Stimulated activated CD8-positive, alpha-beta memory T cell treated with anti-CD3 and anti-CD28 coated beads, Interleukin-7, amount 100 ng/mL, for 4 hours (primary cell): ENCODE results near the gene INVS.

Experiments used
- DNase-seq, 2 donors: peaks; one replicate each; pipeline ENCODE4 v3.0.0-alpha.2; 2020; ENCODE audit warnings: low read depth in 2 of 2

Gene INVS

GRCh38 chr9:100269656-100270055 lies 170.6 kb downstream of the INVS start:
- no peak for DNase-seq

- DNase-seq: no peak
Measured at GRCh38 chr9:100277166-100277979, 178.3 kb downstream of the INVS start.

DNA sequence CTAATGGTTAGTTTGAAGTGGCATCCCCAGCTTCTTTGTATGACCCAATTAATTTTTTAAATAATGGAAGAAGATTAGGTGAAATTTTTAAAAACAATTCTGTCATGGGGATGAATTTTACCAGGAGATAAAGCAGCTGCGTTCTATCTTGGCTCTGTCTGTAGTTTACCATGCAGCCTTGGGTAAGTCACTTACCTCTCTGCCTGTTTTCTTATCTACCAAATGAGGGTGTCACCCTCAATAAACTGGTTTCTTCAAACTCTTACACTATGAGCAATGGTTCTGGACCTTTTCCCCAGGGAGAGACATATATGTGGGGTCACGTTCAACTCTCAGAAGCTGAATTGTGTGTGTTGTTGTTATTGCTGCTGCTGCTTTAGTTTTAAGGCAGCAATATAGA lies 182.0 kb downstream of the INVS start:
- DNase-seq: no peak

DNA sequence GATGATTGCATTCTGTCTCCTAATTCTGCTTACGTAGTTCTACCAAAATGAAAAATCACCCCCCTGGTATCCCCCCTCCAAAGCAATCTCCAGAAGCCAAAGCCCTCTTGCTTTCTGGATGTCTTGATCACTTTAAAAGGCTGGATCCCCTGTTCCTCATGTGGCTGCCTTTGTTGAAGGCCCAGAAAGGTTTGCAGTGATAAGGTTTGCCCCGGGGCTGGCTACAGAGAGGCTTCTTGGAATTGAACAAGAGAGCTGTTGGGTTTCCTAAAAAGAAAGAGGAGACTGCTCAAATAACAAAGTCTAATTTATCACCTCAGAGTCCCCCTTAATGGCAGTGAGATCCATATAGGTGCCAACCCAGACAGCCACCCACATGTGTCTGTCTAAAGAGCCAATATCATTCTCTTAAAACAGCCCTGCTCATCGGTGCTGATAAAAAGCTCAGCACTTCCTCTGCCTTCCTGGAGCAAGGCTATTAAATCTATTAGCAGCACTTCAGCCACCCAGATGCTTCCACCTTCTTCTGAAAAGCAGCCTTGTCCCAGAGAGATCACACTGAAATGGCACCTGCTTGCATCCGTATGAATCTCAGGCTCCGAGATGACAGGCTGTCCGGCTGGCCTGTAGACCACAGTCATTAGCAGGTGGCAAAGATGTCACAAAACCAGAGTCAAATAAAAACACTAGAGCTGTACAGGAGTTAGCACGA lies 182.8 kb downstream of the INVS start:
- no peak for DNase-seq

GRCh38 chr9:100282388-100282719 lies 183.3 kb downstream of the INVS start:
- DNase-seq: no peak

DNA sequence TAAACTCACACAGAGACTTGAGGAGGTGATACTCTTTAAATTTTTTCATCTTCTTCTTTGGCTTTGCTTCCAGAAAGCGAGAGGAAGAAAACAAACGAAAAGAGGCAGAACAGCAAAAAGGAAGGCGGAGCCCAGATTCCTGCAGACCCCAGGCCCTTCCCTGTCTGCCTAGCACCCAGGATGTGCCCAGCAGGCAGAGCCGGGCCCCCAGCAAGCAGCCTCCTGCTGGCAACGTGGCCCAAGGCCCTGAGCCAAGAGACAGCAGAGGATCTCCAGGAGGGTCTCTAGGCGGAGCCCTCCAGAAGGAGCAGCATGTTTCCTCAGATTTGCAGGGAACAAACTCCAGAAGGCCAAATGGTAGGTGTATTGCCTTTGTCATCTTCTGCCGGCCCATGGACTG lies 185.2 kb downstream of the INVS start:
- DNase-seq: no peak

- DNase-seq: no peak
Measured at GRCh38 chr9:100285080-100285479, 186.0 kb downstream of the INVS start.

DNA sequence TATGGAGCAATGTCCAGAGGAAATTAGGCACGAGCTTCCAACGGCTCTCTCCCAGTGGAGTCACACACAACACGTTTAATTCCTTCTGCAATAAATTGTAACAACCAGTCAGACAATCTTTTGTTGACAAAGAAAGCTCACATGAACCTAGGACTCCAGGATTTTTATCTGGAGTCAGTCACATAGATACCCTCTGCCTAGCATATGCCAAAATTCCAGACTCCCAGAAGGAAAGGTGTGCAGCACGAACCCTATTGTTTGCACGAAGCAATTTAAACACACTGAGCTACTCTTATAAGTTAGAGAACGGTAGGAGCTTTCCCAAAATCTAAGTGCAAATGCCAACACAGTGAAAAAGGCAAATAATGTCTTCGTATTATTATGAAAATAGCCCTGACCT lies 186.6 kb downstream of the INVS start:
- DNase-seq: no peak

GRCh38 chr9:100286257-100286656 lies 187.2 kb downstream of the INVS start:
- DNase-seq: no peak

DNA sequence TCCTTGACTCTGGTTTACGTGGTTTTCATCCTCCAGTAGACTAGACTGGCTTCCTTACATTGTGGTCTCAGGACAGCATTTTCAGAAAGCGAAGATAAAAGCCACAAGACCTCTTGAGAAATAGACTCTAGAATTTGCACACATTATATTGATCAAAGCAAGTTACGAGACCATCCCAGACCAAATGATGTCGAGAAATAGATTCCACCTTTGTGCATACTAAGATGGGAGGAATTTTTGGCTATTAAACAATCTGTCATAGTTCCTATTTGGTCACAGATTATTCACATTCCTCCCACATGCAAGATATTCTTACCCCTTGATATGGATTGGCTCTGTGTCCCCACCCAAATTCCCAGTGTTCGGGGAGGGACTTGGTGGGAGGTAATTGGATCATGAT lies 188.1 kb downstream of the INVS start:
- no peak for DNase-seq

GRCh38 chr9:100290714-100291113 lies 191.7 kb downstream of the INVS start:
- no peak for DNase-seq

DNA sequence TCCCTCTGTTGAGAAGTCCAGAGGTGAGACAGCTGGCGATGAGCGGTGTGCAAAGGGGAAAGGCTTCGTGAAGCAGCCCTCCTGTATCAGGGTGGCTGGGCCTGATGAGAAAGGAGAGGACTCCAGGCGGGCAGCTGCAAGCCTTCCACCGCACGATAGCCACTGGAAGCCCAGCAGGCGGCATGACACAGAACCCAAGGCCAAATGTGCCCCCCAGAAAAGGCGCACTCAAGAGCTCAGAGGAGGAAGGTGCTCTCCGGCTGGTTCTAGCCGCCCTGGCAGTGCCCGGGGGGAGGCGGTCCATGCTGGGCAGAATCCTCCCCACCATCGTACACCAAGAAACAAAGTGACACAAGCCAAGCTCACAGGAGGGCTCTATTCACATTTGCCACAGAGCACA lies 193.4 kb downstream of the INVS start:
- DNase-seq: no peak

GRCh38 chr9:100294341-100294740 lies 195.3 kb downstream of the INVS start:
- DNase-seq: no peak

- no peak for DNase-seq
Measured at GRCh38 chr9:100294806-100295205, 195.8 kb downstream of the INVS start.

GRCh38 chr9:100295240-100295639 lies 196.2 kb downstream of the INVS start:
- no peak for DNase-seq

DNA sequence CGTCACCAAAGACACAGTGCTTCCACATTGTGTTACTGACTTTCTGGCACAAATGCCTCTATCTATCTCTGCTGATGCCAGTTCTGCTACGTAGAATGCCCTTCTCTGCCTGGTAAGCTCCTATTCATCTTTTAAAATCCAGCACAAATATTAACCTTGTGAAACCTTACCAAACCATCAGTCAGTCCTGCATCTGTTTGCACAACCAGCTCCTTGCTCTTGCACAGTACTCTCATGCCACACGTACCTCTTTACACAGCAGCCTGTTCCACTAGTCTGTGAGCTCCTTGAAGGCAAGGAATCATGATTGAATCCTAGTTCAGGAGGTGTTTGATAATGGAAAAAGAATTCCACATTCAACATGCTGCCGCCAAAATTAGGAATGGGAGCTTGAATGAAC lies 197.4 kb downstream of the INVS start:
- DNase-seq: no peak

DNA sequence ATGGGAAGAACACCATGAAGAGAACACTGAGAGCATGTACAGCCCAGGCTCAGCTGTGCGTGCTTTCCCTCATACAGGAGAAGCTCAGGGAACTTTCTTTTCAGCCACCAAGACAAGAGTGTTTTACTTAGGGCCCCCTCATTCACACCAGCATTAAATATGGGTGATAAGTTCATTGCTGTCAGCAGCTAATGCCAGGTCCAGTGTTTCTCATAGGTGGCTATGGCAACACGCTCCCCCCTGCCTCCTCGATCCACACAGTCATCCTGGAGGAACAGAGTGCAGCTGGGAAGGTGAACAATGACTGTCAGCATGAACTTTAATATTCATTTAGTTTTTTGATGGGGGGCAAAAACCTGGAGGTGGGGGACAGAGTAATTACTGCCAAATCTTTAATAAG lies 199.3 kb downstream of the INVS start:
- DNase-seq: no peak

DNA sequence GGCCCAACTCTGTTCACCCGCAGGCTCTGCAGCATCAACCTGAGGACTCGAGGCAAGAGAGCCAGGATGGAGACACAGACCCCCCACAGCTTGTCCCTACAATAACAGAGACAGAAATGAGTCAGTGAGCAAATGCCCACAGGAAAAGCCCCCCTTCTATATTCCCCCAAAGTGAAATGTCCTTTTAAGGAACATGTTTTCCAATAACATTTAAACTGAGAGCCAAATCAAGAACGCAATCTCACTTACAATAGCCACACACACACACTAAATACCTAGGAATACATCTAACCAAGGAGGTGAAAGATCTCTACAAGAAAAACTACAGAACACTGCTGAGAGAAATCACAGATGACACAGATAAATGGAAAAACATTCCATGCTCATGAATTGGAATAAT lies 204.7 kb downstream of the INVS start:
- DNase-seq: no peak

DNA sequence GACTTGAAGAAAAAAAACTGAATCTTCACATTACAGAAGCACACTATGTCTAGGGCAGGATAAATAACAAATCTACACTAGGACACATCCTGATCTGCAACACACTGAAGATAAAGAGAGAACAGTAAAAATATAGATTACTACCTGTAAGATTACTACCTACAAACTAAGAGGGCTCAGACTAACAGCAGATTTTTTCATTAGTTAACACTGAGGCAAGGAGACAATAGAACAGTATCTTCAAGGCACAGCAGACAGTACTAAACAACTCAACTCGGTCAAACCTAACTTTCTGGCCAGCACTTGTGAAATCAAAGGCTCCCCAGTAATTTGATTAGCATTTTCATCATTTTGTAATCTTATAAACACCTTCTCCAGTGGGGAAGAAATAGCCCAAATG lies 207.2 kb downstream of the INVS start:
- no peak for DNase-seq

- no peak for DNase-seq
Measured at GRCh38 chr9:100307080-100307479, 208.0 kb downstream of the INVS start.

DNA sequence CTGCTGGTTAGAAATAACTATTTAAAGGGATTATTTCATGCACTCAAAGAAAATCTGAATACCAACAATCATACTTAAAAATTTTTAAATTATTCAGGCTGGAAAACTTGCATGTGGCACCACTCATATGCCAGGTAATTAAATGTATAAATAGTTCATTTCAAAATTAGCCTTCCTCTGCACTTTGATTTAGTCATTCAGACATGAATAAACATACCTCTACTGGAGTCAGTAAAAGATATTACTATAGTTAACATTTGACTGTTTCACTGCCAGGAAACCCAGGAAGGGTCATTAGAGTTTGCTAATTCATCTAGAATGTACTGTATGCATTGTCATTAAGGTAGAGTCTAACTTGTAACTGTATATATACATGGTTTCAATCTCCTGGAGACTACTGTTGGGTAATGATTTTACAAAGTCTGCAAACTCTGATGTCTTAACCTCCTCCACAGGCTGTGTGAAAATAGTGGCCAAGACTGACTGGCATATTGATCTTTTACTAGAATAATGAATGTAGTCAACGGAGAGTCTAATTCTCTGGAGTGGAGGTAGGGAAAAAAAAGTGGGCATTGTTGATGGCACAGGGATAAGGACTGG lies 210.0 kb downstream of the INVS start:
- DNase-seq: no peak

- DNase-seq: no peak
Measured at GRCh38 chr9:100309992-100310391, 210.9 kb downstream of the INVS start.

DNA sequence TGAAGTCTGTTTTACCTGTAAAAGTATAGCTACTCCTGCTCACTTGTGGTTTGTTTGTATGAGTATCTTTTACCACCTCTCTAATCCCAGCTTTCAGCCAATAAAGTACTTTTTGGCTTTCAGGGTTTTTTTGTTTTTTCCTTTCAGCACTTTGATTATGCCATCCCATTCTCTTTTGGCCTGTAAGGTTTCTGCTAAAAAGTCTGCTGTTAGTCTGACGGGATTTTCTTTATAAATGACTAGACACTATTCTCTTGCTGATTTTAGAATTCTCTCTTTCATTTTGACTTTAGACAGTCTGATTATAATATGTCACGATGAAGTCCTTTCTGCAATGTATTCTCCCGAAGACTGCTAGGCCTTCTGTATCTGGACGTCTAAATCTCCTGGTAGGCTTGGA lies 216.5 kb downstream of the INVS start:
- DNase-seq: no peak
